ENCODE data around the gene SDC3.
"Not testable (repeated sequence)": the region's sequence is repeated elsewhere in the genome, so short reads cannot be mapped to it uniquely, and the experiment has no call there.

DNA sequence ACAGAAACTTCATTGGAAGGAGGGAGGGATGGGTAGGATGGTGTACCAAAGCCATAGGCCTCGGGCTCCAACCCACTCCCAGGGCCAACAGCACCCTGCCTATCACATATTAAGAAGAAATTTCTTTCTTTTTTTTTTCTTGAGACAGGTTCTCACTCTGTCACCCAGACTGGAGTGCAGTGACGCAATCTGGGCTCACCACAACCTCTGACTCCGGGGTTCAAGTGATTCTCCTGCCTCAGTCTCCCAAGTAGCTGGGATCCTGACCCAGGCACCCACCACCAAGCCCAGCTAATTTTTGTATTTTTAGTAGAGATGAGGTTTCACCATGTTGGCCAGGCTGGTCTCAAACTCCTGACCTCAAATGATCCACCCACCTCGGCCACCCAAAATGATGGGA is 40.5 kb downstream of the SDC3 start:
- TF ChIP-seq CTCF (IDR thresholded peaks at IDR 0.05; ENCODE audit: insufficient read depth, low read length); SPI1 (IDR thresholded peaks at IDR 0.05; ENCODE audit: borderline replicate concordance, low read depth); REST (IDR thresholded peaks at IDR 0.05; ENCODE audit: insufficient replicate concordance, low read depth): not testable (repeated sequence)

Measured in HL-60 (cell line).